Caco-2 (cell line): ENCODE data around the gene ADM2. TPM values are rescaled to one million over a fixed set of nuclear protein-coding genes. Genes with fewer than 3 reads are reported as not detected.

Experiments used
- BruUV-seq: library from RNA; stranded (reverse); fragments of 400-500 nt; replicated peaks from 2 replicates; lab custom pipeline; 2021; lab: Mats Ljungman, UMichigan
- CTCF ChIA-PET: fragments of 300-600 bp; sonication (Branson Sonifier 250); formaldehyde crosslinking; loops from one replicate; lab custom pipeline; 2022; ENCODE audit warnings: antibody characterized with exemption; lab: Charles Lee
- POLR2A ChIA-PET: fragments of 300-600 bp; sonication (Branson Sonifier 250); formaldehyde crosslinking; loops from one replicate; lab custom pipeline; 2022; ENCODE audit warnings: antibody characterized with exemption; lab: Charles Lee
- DNase-seq, 2 experiments: peaks; one replicate each; pipeline versions ENCODE4 v3.0.0 to v3.0.0-alpha.2; 2020 to 2022
- H3K27me3 ChIP-seq: replicated peaks from 2 replicates; pipeline ENCODE4 v1.6.0; 2011; ENCODE audit warnings: low read length; ENCODE audit not compliant: control insufficient read depth, insufficient read depth
- H3K36me3 ChIP-seq: 2 replicates; pipeline ENCODE4 v1.5.1; 2011; ENCODE audit warnings: low read length; ENCODE audit not compliant: control insufficient read depth, insufficient read depth
- H3K4me1 ChIP-seq: fragments of 250-450 bp; sonication (Bioruptor Pico); 2 replicates; pipeline ENCODE4 v1.5.1; 2020; ENCODE audit warnings: mild to moderate bottlenecking
- H3K4me3 ChIP-seq: 2 replicates; pipeline ENCODE4 v1.5.1; 2011; ENCODE audit warnings: low read depth, mild to moderate bottlenecking, control low read depth, low read length
- H3K9me3 ChIP-seq: fragments of 250-450 bp; sonication (Bioruptor Pico); 2 replicates; pipeline ENCODE4 v1.5.1; 2020; ENCODE audit warnings: mild to moderate bottlenecking, moderate library complexity
- H3K27ac Mint-ChIP-seq: one replicate; pipeline ENCODE4 v1.8.0; 2022; ENCODE audit warnings: mixed read lengths; ENCODE audit not compliant: unreplicated experiment
- H3K27me3 Mint-ChIP-seq: one replicate; pipeline ENCODE4 v1.8.0; 2022; ENCODE audit warnings: mixed read lengths; ENCODE audit not compliant: insufficient read depth, unreplicated experiment
- H3K36me3 Mint-ChIP-seq: one replicate; pipeline ENCODE4 v1.8.0; 2022; ENCODE audit warnings: mild to moderate bottlenecking, mixed read lengths; ENCODE audit not compliant: insufficient read depth, unreplicated experiment
- H3K4me1 Mint-ChIP-seq: one replicate; pipeline ENCODE4 v1.8.0; 2022; ENCODE audit warnings: low read depth, mixed read lengths; ENCODE audit not compliant: unreplicated experiment
- H3K4me3 Mint-ChIP-seq: one replicate; pipeline ENCODE4 v1.8.0; 2022; ENCODE audit warnings: mild to moderate bottlenecking, moderate library complexity, mixed read lengths; ENCODE audit not compliant: unreplicated experiment
- H3K9me3 Mint-ChIP-seq: one replicate; pipeline ENCODE4 v1.8.0; 2022; ENCODE audit warnings: mixed read lengths; ENCODE audit not compliant: unreplicated experiment
- intact Hi-C: fragments of 100-400 bp; cut with micrococcal nuclease; formaldehyde crosslinking; loops from one replicate; pipeline ENCODE4 v1.10.0; 2022; ENCODE audit not compliant: unreplicated experiment
- total RNA-seq: library from RNA; stranded (reverse); gene quantifications from 2 replicates; pipeline ENCODE4 v1.2.3, GENCODE V29; 2022
- TF ChIP-seq, protein P1 (sequence below), 2 experiments: fragments of 200-600 bp in 1 of 2; IDR thresholded peaks; 1 replicate in 1 of 2; 2 replicates in 1 of 2; pipeline versions ENCODE4 v1.5.1 to v1.8.0; 2011 to 2022; ENCODE audit warnings: antibody characterized with exemption in 1 of 2, control low read depth in 1 of 2, inconsistent platforms in 1 of 2, low read depth in 1 of 2, low read length in 1 of 2, mild to moderate bottlenecking in 1 of 2, moderate library complexity in 1 of 2; ENCODE audit not compliant: insufficient read depth in 1 of 2, severe bottlenecking in 1 of 2, unreplicated experiment in 1 of 2

Gene ADM2
- total RNA-seq, 1 experiment from 2014 or later, result 30.5 TPM

GRCh38 chr22:50475652-50476002, 5.7 kb upstream of the ADM2 start:
- TF ChIP-seq, protein P1, sequence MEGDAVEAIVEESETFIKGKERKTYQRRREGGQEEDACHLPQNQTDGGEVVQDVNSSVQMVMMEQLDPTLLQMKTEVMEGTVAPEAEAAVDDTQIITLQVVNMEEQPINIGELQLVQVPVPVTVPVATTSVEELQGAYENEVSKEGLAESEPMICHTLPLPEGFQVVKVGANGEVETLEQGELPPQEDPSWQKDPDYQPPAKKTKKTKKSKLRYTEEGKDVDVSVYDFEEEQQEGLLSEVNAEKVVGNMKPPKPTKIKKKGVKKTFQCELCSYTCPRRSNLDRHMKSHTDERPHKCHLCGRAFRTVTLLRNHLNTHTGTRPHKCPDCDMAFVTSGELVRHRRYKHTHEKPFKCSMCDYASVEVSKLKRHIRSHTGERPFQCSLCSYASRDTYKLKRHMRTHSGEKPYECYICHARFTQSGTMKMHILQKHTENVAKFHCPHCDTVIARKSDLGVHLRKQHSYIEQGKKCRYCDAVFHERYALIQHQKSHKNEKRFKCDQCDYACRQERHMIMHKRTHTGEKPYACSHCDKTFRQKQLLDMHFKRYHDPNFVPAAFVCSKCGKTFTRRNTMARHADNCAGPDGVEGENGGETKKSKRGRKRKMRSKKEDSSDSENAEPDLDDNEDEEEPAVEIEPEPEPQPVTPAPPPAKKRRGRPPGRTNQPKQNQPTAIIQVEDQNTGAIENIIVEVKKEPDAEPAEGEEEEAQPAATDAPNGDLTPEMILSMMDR (IDR thresholded peaks at IDR 0.05; ENCODE audit: insufficient read depth in 1 of 2, low read depth in 1 of 2, low read length in 1 of 2, severe bottlenecking in 1 of 2, unreplicated experiment in 1 of 2), result no peak
- H3K4me1 ChIP-seq, result peaks cover 34% of the 10 kb centered on the region
- H3K4me3 Mint-ChIP-seq, result peak overlapping the region; percentile 77
- BruUV-seq, result no TSS peak
- H3K36me3 Mint-ChIP-seq, result no peaks in the 10 kb centered on the region
- POLR2A ChIA-PET, result interaction anchor here (0.5 kb wide), 1 partner anchor 47 kb away, joined by 6 read pairs; no protein-coding TSS in a partner anchor
- no peak overlapping the region for H3K27ac Mint-ChIP-seq
- H3K4me3 ChIP-seq, result peak overlapping the region; percentile 71
- H3K27me3 Mint-ChIP-seq, result no peaks in the 10 kb centered on the region
- no peaks in the 10 kb centered on the region for H3K27me3 ChIP-seq
- H3K9me3 Mint-ChIP-seq, result no peaks in the 10 kb centered on the region
- H3K36me3 ChIP-seq, result peaks cover 6% of the 10 kb centered on the region; the same call in 1 of the 2 replicates
- CTCF ChIA-PET, result no interaction called here
- no peaks in the 10 kb centered on the region for H3K9me3 ChIP-seq
- H3K4me1 Mint-ChIP-seq, result peaks cover 24% of the 10 kb centered on the region
- no peak for DNase-seq
- intact Hi-C loops, result no loop called here

GRCh38 chr22:50476868-50477267, 4.5 kb upstream of the ADM2 start:
- H3K36me3 Mint-ChIP-seq, result no peaks in the 10 kb centered on the region
- H3K27me3 Mint-ChIP-seq, result no peaks in the 10 kb centered on the region
- no peak overlapping the region for H3K27ac Mint-ChIP-seq
- Histone ChIP-seq H3K36me3 (peaks cover 4% of the 10 kb centered on the region; the same call in 1 of the 2 replicates), H3K4me3 (no peak overlapping the region), H3K9me3 (no peaks in the 10 kb centered on the region), H3K27me3 (no peaks in the 10 kb centered on the region), H3K4me1 (peaks cover 24% of the 10 kb centered on the region)
- H3K9me3 Mint-ChIP-seq, result no peaks in the 10 kb centered on the region
- CTCF ChIA-PET, result no interaction called here
- BruUV-seq, result no TSS peak
- POLR2A ChIA-PET, result no interaction called here
- intact Hi-C loops, result no loop called here
- no peak for DNase-seq
- no peak overlapping the region for H3K4me3 Mint-ChIP-seq
- H3K4me1 Mint-ChIP-seq, result peaks cover 24% of the 10 kb centered on the region
- TF ChIP-seq, protein P1 (IDR thresholded peaks at IDR 0.05; ENCODE audit: insufficient read depth in 1 of 2, low read depth in 1 of 2, low read length in 1 of 2, severe bottlenecking in 1 of 2, unreplicated experiment in 1 of 2), result no peak

DNA sequence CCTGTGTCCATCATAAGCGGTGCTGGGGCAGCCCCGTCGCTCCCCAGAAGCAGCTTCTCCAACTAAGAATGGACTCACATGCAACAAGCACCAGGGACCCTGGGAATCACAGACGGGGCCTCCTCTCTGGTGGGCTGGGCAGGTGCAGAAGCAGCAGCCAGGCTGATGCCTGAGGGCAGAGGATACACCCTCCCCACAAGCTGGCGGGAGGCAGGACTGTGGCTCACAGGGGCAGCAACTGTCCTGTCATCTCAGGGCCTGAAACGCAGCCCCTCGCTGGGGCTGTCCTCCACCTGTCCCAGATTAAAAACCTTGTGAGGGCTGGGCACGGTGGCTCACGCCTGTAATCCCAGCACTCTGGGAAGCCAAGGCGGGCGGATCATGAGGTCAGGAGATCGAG, 3.4 kb upstream of the ADM2 start:
- H3K27ac Mint-ChIP-seq, result no peak overlapping the region
- ChIA-PET POLR2A (no interaction called here), CTCF (no interaction called here)
- TF ChIP-seq, protein P1 (IDR thresholded peaks at IDR 0.05; ENCODE audit: insufficient read depth in 1 of 2, low read depth in 1 of 2, low read length in 1 of 2, severe bottlenecking in 1 of 2, unreplicated experiment in 1 of 2), result no peak
- H3K27me3 Mint-ChIP-seq, result no peaks in the 10 kb centered on the region
- Histone ChIP-seq H3K4me1 (peaks cover 18% of the 10 kb centered on the region), H3K4me3 (no peak overlapping the region), H3K9me3 (no peaks in the 10 kb centered on the region), H3K36me3 (no peaks in the 10 kb centered on the region), H3K27me3 (no peaks in the 10 kb centered on the region)
- no peak for DNase-seq
- intact Hi-C loops, result no loop called here
- H3K36me3 Mint-ChIP-seq, result no peaks in the 10 kb centered on the region
- no peak overlapping the region for H3K4me3 Mint-ChIP-seq
- no TSS peak for BruUV-seq
- peaks cover 21% of the 10 kb centered on the region for H3K4me1 Mint-ChIP-seq
- H3K9me3 Mint-ChIP-seq, result no peaks in the 10 kb centered on the region
